ENCODE results near the gene SLC22A31.
"Not testable (repeated sequence)": the region's sequence is repeated elsewhere in the genome, so short reads cannot be mapped to it uniquely, and the experiment has no call there.

SLC22A31 gene

DNA sequence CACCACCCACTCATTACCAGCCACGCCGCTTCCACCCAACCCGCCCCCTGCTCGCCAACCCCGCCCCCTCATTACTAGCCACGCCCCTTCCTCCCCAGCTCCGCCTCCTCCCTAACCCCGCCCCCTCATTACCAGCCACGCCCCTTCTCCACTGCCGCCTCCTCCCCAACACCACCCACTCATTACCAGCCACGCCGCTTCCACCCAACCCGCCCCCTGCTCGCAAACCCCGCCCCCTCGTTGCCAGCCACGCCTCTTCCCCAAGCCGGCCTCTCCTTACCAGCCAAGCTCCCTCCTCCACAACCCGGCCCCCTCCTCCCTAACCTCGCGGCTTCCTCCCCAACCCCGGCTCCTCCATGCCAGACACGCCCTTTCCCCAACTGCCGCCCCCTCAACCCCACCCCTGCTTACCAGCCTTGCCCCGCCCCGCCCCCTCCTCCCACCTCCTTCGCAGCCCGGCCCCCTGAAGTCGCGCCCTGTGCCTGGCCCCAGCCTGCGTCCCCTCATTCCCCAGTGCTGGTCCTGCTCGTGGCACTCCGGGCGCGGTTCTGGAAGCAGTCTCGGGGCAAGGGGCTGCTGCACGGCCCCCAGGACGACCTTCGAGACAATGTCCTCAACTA lies 7.3 kb downstream of the SLC22A31 start:
- DNase-seq: no peak

DNA sequence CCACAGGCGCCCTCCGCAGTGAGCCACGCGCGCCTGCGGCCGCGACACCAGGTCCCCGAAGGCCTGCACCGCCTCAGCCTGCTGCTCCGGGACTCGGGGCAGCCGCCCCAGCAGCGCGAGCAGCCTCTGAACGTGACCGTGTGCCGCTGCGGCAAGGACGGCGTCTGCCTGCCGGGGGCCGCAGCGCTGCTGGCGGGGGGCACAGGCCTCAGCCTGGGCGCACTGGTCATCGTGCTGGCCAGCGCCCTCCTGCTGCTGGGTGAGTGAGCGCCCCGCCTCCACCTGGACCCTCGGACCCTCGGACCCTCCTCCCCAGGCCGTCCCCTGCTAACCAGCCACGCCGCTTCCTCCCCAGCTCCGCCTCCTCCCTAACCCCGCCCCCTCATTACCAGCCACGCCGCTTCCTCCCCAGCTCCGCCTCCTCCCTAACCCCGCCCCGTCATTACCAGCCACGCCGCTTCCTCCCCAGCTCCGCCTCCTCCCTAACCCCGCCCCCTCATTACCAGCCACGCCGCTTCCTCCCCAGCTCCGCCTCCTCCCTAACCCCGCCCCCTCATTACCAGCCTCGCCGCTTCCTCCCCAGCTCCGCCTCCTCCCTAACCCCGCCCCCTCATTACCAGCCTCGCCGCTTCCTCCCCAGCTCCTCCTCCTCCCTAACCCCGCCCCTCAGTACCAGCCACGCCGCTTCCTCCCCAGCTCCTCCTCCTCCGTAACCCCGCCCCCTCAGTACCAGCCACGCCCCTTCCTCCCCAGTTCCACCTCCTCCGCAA lies 8.0 kb downstream of the SLC22A31 start:
- DNase-seq: peak; percentile 45

DNA sequence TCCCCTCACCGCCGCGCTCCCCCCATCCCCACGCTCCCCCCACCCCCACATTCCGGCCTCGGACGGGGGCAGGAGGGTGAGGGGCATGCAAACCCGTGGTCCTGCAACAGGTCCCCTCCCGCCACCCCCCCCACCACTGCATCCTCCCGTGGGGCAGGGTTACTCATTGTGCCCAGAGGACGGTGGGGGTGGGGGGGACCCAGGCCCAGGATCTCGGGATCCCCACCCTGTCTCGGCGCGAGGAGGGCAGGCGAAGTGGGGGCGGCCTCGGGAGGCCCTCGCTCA lies 8.5 kb downstream of the SLC22A31 start:
- no peak for DNase-seq

DNA sequence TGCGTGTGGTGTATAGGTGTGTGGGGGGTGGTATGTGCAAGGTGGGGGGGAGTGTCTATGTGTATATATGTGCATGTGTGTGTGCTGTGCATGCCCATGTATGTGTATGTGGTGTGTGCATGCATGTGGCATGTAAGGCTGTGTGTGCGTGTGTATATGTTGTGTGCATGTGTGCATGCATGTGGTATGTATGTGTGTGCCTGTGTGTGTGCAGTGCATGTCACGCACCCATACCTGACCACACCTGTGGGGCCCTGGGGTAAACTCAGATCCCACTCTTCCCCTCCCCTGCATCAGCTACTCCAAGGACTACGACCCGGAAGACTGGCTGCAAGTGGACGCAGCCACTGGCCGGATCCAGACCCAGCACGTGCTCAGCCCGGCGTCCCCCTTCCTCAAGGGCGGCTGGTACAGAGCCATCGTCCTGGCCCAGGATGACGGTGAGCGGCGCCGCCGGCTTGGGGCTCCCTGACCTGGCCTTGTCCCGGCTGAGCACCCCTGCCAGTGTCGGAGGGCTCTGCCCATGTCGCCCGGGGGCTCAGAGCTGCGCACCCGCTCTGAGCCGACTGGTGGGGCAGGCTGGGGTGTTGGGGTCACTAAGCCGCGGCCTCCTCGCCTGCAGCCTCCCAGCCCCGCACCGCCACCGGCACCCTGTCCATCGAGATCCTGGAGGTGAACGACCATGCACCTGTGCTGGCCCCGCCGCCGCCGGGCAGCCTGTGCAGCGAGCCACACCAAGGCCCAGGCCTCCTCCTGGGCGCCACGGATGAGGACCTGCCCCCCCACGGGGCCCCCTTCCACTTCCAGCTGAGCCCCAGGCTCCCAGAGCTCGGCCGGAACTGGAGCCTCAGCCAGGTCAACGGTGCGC lies 9.1 kb downstream of the SLC22A31 start:
- DNase-seq: no peak

DNA sequence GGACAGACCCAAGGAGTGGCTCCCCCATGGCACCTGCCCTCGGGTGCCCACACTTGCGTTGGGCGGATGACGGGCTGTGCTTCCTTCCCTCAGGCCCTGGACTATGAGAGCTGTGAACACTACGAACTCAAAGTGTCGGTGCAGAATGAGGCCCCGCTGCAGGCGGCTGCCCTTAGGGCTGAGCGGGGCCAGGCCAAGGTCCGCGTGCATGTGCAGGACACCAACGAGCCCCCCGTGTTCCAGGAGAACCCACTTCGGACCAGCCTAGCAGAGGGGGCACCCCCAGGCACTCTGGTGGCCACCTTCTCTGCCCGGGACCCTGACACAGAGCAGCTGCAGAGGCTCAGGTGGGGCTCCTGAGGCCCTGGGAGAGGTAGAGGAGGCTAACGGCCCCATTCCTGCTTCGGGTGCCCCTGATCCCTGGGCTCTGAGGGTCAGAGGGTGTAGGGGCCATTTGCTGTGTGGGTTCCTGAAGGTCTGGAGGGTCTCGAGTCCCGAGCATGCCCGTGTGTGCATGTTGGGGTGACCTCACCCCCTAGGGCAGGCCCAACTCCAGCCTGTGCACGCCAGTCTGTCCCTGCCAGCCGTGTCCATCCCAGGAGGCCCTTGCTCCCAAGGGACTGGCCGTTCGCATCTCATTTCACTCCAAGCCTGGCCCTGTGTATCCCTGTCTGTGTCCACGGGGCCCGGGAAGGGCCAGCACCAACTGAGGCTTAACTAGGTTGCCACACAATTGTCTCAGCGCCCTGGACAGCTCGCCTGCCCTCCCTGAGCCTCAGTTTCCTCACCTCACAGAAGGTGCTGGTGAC lies 10.0 kb downstream of the SLC22A31 start:
- DNase-seq: no peak

DNA sequence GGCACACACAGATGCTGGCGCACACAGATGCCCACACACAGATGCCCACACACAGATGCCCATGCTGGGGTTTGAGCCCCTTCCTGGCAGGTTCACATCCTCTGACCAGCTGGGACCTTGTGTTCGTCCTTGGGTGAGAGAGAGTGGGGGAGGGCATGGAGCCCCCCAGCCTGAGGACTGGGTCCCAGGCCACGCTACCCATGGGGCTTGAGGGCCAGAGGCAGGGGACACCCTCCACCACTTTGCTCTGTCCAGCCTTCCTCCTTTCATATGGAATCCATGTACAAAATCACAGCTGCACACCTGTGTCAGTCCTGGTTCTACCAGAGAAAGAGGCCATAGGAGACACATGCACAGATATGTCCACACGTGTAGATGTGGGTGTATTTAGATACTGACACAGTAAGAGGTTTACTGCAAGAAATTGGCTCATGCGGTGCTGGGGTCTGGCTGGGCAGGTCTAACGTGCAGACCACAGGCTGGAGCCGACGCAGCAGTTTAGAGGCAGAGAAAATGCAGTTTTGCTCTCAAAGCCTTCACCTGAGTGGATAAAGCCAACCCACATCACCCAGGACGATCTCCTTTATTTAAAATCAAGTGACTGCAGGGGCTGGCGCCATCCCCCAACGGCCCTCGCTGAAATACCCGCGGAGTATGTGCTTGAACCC lies 10.8 kb downstream of the SLC22A31 start:
- no peak for DNase-seq

DNA sequence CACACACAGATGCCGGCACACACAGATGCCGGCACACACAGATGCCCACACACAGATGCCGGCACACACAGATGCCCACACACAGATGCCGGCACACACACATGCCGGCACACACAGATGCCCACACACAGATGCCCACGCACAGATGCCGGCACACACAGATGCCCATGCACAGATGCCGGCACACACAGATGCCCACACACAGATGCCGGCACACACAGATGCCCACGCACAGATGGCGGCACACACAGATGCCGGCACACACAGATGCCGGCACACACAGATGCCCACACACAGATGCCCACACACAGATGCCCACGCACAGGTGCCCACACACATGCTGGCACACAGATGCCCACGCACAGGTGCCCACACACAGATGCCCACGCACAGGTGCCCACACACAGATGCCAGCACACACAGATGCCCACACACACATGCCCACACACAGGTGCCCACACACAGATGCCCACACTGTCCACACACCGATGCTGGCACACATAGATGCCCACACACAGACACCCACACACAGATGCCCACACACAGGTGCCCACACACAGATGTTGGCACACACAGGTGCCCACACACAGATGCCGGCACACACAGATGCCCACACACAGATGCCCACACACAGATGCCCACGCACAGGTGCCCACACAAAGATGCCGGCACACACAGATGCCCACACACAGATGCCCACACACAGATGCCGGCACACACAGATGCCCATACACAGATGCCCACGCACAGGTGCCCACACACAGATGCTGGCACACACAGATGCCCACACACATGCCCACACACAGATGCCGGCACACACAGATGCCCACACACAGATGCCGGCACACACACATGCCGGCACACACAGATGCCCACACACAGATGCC lies 11.6 kb downstream of the SLC22A31 start:
- not testable (repeated sequence) for DNase-seq

DNA sequence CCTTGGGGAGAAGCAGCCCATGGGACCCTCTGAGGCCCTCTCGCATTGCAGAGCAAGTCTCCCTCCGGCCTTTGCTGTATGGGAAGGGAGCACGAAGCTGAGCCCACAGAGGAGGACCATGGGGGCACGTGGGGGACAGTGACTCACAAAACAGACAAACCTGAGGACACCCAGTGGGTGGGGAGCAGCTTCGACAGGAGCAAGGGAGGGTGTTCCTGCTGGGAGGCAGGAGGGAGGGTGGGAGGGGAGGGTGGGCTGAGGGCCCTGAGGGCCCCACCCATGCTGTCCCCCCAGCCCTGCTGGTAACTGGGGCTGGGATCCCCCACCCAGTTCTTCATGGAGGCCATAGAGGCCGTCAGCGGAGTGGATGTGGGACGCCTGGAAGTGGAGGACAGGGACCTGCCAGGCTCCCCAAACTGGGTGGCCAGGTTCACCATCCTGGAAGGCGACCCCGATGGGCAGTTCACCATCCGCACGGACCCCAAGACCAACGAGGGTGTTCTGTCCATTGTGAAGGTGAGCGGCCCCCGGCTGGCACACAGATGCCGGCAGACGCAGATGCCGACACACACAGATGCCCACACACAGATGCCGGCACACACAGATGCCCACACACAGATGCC lies 12.5 kb downstream of the SLC22A31 start:
- no peak for DNase-seq

DNA sequence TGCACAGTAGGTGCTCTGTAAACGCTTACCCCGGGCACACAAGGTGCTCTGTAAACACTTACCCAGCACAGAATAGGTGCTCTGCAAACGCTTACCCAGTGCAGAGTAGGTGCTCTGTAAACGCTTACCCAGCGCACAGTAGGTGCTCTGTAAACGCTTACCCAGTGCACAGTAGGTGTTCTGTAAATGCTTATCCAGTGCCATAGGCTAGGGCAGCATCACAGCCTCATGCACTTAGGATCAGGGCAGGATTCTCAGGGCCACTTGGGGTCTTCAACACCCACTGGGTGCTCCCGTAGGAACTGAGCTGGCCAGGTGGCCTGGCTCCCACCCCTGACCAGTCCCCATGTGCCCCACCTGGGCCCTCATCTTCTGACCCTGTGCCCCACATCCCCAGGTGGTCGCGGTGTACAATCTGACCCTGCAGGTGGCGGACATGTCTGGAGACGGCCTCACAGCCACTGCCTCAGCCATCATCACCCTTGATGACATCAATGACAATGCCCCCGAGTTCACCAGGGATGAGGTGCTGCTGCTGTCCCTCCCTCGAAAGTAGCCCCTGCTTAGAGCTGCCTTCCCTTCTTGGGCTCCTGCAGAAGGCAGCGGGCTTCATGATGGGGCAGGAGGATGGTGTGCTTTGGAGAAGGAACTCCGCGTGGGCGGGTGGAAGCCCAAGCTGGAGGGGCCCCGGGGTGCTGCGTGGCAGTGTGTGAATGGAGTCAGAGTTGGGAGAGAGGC lies 13.1 kb downstream of the SLC22A31 start:
- no peak for DNase-seq

DNA sequence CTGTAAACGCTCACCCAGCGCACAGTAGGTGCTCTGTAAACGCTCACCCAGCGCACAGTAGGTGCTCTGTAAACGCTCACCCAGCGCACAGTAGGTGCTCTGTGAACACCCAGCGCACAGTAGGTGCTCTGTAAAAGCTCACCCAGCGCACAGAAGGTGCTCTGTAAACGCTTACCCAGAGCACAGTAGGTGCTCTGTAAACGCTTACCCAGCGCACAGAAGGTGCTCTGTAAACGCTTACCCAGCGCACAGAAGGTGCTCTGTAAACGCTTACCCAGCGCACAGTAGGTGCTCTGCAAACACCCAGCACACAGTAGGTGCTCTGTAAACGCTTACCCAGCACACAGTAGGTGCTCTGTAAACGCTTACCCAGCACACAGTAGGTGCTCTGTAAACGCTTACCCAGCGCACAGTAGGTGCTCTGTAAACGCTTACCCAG lies 13.7 kb downstream of the SLC22A31 start:
- not testable (repeated sequence) for DNase-seq

DNA sequence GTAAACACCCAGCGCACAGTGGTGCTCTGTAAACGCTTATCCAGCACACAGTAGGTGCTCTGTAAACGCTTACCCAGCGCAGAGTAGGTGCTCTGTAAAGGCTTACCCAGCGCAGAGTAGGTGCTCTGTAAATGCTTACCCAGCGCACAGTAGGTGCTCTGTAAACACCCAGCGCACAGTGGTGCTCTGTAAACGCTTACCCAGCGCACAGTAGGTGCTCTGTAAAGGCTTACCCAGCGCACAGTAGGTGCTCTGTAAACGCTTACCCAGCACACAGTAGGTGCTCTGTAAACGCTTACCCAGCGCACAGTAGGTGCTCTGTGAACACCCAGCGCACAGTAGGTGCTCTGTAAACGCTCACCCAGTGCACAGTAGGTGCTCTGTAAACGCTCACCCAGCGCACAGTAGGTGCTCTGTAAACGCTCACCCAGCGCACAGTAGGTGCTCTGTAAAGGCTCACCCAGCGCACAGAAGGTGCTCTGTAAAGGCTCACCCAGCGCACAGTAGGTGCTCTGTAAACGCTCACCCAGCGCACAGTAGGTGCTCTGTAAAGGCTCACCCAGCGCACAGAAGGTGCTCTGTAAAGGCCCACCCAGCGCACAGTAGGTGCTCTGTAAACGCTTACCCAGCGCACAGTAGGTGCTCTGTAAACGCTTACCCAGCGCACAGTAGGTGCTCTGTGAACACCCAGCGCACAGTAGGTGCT lies 14.3 kb downstream of the SLC22A31 start:
- not testable (repeated sequence) for DNase-seq

DNA sequence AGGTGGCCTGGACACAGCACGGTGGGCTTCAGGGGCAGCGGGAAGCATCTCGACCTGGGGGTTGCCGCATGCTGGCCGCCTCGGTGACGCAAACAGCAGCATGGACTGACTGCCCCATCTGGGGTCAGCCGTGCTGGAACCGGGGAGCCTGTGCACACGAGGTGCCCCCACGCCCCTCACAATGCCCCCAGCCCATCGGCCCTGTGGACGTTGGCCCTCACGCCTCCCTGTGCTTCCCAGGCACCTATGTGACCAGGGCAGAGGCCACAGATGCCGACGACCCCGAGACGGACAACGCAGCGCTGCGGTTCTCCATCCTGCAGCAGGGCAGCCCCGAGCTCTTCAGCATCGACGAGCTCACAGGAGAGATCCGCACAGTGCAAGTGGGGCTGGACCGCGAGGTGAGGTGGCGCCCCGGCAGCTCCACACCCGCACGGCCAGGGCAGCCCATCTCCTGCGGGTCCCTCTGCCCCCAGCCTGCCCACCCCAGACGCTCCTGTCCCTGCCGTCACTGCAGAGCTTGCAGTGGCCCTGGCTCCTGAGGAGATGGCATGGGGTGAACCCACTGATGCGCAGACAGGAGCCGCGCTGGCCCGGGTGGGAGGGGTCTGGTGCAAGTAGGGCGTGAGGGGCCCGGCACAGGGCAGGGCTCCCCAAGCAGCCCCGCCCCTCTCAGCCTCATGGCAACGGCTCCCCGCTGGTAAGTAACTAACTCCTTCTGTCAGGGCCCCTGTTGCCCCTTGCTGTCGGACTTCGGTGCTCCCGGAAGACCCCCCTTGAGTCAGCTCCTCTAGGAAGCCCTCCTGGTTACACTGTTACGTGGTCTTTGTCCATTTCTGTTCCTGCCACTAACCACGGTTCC lies 15.2 kb downstream of the SLC22A31 start:
- DNase-seq: no peak

DNA sequence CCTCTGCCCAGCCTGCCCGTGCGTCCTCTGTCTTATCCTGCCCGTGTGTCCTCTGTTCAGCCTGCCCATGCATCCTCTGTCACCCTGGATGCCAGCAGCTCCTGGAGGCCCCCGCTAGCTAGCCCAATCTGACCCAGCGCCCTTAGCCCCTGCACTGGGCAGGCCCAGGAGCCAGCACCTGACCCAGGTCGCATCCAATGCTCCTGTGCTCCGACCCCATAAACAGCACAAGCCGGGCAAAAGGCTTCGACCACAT lies 15.7 kb downstream of the SLC22A31 start:
- DNase-seq: no peak

DNA sequence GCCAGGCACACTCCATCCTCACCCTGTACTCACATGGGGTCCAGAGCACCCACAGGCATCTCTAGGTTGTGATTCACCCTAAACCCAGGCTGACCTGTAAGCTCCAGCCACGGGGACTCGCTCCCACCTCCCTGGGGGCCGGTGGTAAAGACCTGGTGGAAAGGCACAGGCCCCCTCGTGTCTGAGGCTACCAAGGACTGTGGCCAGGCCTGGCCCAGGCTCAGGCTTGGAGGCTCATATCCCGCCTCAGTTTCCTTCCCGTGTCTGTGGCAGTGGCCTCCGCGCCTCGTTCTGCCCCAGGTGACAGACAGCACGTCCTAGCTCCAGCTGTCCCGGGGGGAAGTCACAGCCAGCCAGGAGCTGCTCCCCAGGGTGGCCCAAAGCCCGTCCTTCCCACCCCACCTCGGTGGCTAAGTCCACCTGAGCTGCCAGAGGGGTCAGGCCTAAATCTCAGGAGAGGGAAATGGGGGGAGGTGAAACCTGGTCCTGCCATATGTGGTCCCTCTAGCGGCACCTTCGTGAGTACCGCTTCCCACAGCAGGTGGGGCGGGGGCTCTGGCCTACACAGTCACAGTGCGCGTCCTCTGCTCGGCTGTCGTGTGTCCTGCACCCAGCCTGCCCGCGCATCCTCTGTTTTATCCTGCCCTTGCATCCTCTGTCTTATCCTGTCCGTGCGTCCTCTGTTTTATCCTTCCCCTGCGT lies 16.2 kb downstream of the SLC22A31 start:
- peak; percentile 12 for DNase-seq

DNA sequence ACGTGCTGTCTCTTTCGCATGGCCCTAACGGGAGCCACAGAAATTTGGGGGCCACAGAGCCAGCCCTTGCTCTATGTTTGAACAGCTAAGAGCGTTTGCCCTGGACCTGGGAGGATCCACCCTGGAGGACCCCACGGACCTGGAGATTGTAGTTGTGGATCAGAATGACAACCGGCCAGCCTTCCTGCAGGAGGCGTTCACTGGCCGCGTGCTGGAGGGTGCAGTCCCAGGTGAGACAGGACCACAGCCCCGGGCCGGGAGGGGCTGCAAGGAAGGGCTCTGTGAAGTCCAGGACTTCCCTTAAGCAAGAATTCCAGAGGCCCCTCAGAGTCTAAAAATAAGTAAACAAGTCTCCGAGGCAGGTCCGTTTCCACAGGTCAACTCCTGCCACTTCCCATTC lies 16.9 kb downstream of the SLC22A31 start:
- no peak for DNase-seq

DNA sequence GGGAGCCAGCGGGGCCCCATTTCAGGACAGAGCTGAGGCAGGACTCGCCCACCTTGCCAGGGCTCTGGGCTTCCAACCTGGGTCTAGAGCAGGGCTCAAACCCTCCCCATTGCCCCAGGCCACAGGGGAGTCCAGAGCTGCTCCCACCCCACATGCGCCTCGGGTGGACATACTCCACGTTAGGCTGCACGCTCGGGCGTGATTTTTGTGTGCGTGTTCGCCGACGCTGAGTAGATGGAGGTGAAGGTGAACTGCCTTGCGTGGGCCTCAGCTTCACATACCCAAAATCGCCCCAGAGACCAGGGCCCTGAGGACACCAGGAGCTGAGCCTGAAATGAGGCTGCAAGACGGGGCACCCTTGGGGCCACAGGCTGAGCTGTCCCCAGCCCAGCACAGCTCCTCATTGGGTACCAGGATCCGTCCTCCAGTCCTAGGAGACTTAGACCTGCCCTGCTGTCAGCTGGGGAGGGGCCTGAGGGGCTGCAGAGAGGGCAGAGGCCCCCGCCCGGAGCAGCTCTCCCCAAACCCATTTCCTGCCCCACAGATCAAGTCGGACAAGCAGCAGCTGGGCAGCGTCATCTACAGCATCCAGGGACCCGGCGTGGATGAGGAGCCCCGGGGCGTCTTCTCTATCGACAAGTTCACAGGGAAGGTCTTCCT lies 20.6 kb downstream of the SLC22A31 start:
- no peak for DNase-seq

DNA sequence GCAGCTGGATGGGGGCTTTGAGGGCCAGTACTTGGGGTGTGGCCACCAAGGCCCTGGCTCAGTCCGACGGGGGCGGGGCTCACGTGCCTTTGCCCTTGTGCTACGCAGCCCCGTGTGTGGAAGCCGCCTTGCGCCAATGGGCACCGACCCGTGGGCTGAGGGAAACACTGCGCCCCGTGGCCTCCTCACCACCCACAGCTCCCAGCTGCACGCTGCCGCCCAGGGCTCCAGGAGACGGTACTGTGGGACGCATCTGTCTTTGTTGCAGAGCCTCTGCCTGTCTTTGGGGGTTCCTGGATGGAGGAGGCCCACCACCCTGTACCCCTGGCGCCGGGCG lies 21.2 kb downstream of the SLC22A31 start:
- no peak for DNase-seq
